ENCODE results near the gene ARHGAP42. TPM values are rescaled to one million over a fixed set of nuclear protein-coding genes. Genes with fewer than 3 reads are reported as not detected.

ARHGAP42 gene
- total RNA-seq, 4 donors from 2014 or later: 7.6 to 22.2 (median 14.6) TPM

DNA sequence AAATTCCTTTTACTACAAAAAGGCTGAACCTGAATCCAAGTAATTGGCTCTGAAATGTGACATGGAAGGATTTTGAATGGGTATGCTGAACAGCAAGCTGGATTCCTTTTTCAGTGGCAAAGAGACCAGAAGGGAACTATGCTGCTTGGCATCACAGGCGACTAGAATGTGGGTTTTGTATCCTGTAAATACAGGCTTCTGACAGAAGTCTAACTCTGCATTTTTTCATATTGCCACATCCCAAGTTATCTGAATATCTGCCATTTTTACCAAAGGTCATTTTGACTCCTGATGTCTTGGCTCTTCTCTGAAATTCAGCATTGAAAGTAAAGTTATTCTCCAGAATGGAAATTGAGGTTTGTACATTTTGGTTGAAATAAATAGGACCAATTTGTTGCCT, 145.7 kb downstream of the ARHGAP42 start:
- intact Hi-C loops (cut with DNase I; ENCODE audit: low total_unique reads): no loop called here
- DNase-seq (ENCODE audit: low spot score in 2 of 2): no peak
- 62 to 79% methylated on average over 1 of the region's 1 CpG for WGBS, 2 donors

DNA sequence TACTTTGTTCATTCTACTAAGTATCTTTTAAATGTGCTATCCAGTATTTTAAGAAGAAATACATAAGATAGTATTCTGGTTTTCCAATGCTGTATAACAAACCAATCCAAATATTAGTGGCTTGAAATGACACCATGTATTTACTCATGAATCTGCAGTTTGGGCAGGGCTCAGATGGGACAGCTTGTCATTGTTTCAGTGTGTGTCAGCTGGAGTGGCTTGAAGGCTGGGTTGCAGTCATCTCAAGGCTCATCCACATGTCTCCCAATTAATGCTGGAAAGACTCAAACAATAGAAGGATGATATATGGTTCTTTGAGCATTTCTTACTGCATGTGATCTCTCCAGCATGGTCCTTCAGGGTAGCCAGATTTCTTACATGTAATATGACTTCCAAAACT, 146.2 kb downstream of the ARHGAP42 start:
- no peak for TF ChIP-seq POLR2A (IDR thresholded peaks at IDR 0.05)
- no peak for TF ChIP-seq CTCF (IDR thresholded peaks at IDR 0.05)
- intact Hi-C loops (cut with DNase I; ENCODE audit: low total_unique reads): no loop called here
- no peak for DNase-seq (ENCODE audit: low spot score in 2 of 2)
- H3K4me3 ChIP-seq (ENCODE audit: low read depth, poor library complexity, severe bottlenecking): no peak overlapping the region

More for the DNA sequence above, 145.7 kb downstream of the ARHGAP42 start:
- H3K4me3 ChIP-seq (ENCODE audit: low read depth, poor library complexity, severe bottlenecking): no peak overlapping the region
- TF ChIP-seq POLR2A (IDR thresholded peaks at IDR 0.05): no peak
- TF ChIP-seq CTCF (IDR thresholded peaks at IDR 0.05): no peak

DNA sequence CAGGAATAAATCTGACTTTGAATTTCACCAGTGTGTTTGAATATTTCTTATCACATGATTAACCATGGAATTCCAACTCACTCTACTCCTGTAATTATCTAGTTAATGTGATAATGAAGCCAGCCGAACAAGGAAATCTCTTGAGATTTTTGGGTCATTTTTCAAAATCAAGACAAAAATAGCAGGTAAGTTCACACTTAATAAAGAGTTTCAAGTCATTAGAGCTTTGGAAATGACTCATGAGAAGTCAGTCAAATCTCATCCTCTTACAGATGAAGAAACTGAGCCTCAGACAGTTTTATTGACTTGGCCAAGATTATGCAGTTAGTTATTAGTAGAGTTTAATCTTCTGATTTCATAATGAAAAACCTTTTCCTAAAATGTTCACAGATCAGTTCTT, 148.8 kb downstream of the ARHGAP42 start:
- no peak for DNase-seq (ENCODE audit: low spot score in 2 of 2)
- intact Hi-C loops (cut with DNase I; ENCODE audit: low total_unique reads): no loop called here
- TF ChIP-seq CTCF (IDR thresholded peaks at IDR 0.05) (no peak), POLR2A (IDR thresholded peaks at IDR 0.05) (no peak)
- no peak overlapping the region for H3K4me3 ChIP-seq (ENCODE audit: low read depth, poor library complexity, severe bottlenecking)
- 72 to 74% methylated on average over 1 of the region's 1 CpG for WGBS, 2 donors

DNA sequence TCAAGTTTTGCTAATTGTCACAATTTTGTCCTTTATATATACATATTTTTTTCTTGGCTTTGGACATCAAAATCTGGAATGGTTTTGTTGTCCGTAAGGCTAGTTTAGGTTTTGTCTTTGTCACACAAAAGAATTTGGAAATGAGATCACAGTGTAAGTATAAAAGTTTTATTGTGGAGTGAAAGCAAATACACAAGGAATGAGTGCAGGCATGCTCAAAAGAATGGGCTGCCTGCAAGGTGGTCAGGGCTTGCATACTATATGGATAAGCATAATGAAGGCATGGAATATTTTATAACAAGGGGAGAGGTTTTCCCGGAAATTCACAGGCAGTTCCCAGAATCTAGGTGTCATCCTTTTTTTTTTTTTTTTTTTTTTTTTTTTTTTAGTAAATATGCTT, 150.2 kb downstream of the ARHGAP42 start:
- intact Hi-C loops (cut with DNase I; ENCODE audit: low total_unique reads): no loop called here
- 79 to 85% methylated on average over 2 of the region's 2 CpGs for WGBS, 2 donors
- H3K4me3 ChIP-seq (ENCODE audit: low read depth, poor library complexity, severe bottlenecking): no peak overlapping the region
- no peak for DNase-seq (ENCODE audit: low spot score in 2 of 2)
- TF ChIP-seq POLR2A (IDR thresholded peaks at IDR 0.05): no peak
- TF ChIP-seq CTCF (IDR thresholded peaks at IDR 0.05): no peak

- WGBS, 2 donors: 85 to 88% methylated on average over 4 of the region's 4 CpGs
These were observed 154.8 kb downstream of the ARHGAP42 start for GRCh38 chr11:100841711-100842407.

More at GRCh38 chr11:100841711-100842407, 154.8 kb downstream of the ARHGAP42 start:
- DNase-seq (ENCODE audit: low spot score in 2 of 2): no peak
- intact Hi-C loops (cut with DNase I; ENCODE audit: low total_unique reads): no loop called here
- TF ChIP-seq POLR2A (IDR thresholded peaks at IDR 0.05) (no peak), CTCF (IDR thresholded peaks at IDR 0.05) (no peak)
- no peak overlapping the region for H3K4me3 ChIP-seq (ENCODE audit: low read depth, poor library complexity, severe bottlenecking)
